HG02610 (cell line): ENCODE data around the gene LILRB1.
"Not testable (repeated sequence)": the region's sequence is repeated elsewhere in the genome, so short reads cannot be mapped to it uniquely, and the experiment has no call there.

Experiments used
- ATAC-seq: cut with Tn5 transposase; IDR thresholded peaks from one replicate; pipeline ENCODE4 v1.9.1; 2021; ENCODE audit warnings: mild to moderate bottlenecking, moderate library complexity; ENCODE audit not compliant: unreplicated experiment

Gene LILRB1

DNA sequence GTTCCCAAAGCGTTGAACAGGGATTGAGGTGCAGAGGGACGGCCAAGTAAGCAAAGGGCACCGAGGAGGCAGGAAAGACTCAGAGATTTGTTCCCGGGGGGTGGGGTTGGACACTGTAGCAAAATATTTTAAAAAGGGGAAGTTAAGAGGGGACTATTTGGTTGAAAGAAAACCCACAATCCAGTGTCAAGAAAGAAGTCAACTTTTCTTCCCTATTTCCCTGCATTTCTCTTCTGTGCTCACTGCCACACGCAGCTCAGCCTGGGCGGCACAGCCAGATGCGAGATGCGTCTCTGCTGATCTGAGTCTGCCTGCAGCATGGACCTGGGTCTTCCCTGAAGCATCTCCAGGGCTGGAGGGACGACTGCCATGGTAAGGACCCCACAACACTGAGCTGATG is at the start of gene LILRB1:
Gene LILRB1 (plus strand): TSS at position 223 of the 400 bp plus-strand sequence. CDS start 590 bp downstream, outside the sequence.
- ATAC-seq, result not testable (repeated sequence)

DNA sequence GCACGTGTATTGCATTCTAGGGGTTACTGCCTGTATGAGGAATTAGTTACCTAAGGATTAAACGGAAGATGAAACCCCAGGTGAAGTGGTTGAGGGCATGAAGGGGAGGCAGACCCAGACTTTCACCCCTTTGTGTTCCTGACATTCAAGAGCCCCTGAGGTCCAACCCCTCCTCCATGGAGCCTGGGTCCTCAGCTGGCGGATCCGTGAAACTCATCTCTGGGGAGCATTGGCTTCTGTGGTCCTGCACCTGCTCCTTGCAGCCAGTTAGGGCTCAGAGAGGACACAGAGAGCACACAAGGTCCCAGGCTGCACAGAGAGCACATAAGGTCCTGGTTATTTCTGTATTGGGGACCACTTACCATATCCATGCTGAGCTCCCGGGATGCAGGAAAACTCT is 43.9 kb upstream of the LILRB1 start:
- ATAC-seq, result no peak

DNA sequence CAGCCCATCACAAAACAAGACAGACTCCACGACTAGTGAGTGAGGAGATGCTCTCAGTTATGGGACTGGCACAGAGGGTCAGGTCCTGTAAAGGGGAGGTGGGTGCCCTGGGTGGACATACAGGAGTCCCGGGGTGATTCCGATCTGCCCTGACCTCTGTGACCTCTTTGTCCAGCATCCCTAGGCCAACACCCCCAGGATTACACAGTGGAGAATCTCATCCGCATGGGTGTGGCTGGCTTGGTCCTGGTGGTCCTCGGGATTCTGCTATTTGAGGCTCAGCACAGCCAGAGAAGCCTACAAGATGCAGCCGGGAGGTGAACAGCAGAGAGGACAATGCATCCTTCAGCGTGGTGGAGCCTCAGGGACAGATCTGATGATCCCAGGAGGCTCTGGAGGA is 43.3 kb upstream of the LILRB1 start:
- ATAC-seq, result no peak

DNA sequence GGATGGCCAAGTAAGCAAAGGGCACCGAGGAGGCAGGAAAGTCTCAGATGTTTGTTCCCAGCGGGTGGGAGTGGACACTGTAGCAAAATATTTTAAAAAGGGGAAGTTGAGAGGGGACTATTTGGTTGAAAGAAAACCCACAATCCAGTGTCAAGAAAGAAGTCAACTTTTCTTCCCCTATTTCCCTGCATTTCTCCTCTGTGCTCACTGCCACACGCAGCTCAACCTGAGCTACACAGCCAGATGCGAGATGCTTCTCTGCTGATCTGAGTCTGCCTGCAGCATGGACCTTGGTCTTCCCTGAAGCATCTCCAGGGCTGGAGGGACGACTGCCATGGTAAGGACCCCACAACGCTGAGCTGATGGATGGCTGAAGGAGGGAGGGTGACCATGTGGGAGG is 36.8 kb upstream of the LILRB1 start, which contains the start of gene LILRA1:
Gene LILRA1 (plus strand): TSS at position 188 of the 400 bp plus-strand sequence. CDS start 613 bp downstream, outside the sequence.
- not testable (repeated sequence) for ATAC-seq

DNA sequence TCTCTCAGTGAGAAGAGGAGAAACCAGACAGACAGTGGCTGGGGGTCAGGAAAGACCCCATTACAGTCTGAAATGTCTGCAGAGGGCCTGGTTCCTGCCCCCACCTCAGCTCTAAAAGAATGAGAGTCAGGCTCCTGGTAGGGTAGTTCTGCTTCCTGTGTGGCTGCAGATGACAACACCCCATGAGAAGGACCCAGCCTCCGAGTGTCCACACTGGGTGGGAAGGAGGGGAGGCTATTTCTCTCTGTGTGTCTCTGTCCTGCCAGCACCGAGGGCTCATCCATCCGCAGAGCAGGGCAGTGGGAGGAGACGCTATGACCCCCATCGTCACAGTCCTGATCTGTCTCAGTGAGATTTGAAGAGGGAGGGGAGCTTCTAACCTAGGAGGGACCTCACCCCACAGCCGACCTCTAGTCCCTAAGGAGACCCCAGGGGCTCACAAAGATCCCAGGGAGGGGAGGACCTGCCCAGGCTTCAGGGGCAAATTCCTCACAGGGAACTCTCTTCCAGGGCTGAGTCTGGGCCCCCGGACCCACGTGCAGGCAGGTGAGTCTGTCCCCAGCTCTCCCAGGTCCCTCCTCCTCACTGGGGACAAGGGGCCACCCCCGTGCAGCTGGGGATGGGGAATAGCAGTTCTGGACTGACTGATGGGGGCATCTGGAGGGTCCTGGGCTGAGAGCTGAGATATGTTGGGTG is 36.2 kb upstream of the LILRB1 start:
- ATAC-seq, result not testable (repeated sequence)

DNA sequence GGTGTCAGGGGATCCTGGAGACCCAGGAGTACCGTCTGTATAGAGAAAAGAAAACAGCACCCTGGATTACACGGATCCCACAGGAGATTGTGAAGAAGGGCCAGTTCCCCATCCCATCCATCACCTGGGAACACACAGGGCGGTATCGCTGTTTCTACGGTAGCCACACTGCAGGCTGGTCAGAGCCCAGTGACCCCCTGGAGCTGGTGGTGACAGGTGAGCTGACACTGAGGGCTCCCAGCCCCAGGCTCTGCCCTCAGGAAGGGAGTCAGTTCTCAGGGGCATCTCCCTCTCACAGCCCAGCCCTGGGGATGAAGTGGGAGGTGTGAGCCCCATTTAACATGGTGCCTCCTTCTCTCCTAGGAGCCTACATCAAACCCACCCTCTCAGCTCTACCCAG is 35.5 kb upstream of the LILRB1 start:
- ATAC-seq, result no peak

DNA sequence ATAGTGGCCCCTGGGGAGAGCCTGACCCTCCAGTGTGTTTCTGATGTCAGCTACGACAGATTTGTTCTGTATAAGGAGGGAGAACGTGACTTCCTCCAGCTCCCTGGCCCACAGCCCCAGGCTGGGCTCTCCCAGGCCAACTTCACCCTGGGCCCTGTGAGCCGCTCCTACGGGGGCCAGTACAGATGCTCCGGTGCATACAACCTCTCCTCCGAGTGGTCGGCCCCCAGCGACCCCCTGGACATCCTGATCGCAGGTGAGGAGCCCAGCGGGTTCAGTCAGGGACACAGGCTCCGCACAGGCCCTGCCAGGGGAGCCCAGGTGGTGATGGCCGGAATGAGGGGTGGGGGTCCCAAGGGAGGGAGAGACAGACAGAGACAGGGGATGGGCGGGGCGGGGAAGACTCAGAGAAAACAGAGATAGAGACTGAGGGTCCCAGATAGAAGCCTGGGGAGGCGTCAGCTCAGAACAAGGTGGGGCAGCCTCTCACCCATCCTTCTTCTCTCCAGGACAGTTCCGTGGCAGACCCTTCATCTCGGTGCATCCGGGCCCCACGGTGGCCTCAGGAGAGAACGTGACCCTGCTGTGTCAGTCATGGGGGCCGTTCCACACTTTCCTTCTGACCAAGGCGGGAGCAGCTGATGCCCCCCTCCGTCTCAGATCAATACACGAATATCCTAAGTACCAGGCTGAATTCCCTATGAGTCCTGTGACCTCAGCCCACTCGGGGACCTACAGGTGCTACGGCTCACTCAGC is 34.4 kb upstream of the LILRB1 start:
- ATAC-seq, result not testable (repeated sequence)

DNA sequence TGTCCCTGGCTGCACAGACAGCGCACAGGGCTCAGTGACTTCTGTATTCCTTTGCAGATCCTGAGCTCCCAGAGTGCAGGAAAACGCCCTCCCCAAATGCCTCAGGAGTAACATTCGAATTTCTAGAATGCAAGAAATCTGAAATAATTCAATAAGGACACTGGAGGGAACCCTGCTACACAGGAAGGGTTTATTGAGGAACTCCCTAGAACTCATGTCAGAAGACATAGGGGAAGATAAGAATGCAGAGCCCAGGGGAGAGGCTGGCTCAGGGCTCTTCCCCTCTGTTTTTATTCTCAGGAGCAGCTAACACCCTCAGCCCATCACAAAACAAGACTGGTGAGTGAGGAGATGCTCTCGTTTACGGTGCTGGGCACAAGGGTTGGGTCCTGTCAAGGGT is 30.1 kb upstream of the LILRB1 start:
- no peak for ATAC-seq

DNA sequence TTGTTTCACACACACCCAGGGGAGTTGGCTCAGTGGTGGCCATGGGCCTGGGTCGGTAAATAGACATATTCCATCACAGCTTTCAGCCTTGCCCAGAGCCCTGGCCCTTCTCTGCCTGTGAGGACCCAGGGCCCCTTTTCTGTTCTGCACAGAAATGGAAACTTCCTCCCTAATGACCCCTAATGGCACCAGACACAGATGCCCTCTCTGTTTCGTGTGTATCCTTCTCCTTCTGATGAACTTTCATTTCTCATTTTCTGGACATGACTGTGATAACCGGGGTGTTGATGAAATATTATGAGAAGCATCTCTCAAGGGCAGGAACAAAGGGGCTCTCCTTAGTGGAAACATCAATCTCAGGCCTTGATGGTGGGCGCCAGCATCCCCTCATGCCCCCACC is 24.1 kb upstream of the LILRB1 start:
- no peak for ATAC-seq

DNA sequence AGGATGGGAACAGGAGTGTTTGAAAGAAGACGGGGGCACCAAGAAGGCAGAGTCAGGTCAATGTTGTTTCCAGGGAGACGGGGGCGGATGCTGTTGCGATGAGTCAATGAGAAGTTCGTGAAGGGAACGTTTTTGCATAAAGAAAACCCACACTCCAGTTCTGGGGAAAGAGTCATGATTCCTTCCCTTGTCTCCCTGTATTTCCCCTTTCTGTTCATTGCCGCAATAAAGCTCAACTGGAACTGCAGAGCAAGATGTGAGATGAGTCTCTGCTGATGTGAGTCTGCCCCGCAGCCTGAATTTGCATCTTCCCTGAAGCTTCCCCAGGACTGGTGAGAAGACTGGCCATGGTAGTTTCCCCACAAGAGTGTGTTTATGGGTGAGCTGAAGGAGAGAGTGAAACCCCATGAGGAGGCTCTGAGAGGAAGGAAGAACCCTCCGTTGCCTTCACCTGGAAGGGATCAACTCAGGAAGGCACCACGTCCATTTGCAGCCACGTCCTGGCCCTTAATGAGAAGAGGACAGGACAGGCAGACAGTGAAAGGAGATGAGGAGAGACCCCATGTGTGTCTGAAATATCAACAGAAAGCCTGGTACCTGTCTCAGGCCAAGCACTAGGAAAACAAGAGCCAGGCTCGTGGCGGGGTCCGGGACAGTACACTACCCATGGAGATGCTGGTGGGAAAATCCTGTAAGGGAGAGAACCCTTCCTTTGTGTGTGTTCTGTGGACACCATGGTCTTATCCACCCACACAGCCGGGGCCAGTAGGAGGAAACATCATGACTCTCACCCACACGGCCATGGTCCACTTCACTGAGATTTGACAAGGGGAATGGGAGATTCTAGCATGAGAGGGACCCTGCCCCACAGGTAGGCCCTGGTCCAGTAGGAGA is 23.1 kb upstream of the LILRB1 start:
- ATAC-seq, result peak; percentile 76

DNA sequence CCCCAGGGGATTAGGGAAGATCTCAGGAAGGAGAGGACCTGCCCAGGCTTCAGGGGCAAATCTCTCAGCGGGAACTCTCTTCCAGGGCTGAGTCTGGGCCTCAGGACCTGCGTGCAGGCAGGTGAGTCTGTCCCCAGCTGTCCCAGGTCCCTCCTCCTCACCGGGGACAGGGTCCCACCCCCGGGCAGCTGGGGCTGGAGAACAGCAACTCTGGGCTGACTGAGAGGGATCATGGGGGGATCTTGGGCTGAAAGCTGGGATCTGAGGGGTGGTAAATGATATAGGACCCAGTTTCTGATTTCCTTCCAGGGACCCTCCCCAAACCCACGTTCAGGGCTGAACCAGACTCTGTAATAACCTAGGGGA is 22.5 kb upstream of the LILRB1 start:
- ATAC-seq, result no peak

DNA sequence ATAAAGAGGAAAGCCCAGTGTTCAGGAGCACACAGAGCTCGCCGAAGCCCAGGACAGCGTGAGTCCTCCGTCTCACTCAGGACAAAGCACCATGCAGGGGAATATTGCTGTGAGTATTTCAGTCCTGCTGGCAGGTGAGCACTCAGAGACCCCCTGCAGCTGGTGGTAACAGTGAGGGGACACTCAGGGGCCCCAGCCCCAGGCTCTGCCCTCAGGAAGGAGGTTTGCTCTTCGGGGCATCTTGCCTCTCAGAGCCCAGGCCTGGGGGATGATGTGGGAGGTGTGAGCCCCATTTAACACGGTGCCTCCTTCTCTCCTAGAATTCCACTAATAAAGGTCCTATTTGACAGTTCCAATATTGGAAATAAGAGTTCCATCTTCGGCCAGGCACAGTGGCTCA is 22.1 kb upstream of the LILRB1 start:
- ATAC-seq, result no peak

DNA sequence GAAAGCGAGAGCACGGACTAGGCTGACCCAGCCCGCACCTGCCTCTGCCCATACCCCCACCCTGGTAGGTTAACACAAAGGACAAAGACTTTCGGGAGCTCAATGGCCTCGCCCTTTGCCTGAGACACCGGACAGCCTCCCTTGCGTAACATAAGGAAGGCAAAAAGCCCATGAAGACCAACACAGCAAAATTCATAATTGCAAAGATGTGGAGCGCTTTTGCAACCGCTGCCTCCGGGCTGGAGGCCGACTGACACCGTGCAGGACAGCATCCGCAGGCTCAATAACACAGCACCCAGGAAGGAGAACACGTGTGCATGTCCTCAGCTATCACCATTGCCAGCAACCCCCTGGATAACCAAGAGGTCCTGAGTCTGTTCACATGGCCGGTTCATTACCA is 21.5 kb upstream of the LILRB1 start:
- ATAC-seq, result no peak

DNA sequence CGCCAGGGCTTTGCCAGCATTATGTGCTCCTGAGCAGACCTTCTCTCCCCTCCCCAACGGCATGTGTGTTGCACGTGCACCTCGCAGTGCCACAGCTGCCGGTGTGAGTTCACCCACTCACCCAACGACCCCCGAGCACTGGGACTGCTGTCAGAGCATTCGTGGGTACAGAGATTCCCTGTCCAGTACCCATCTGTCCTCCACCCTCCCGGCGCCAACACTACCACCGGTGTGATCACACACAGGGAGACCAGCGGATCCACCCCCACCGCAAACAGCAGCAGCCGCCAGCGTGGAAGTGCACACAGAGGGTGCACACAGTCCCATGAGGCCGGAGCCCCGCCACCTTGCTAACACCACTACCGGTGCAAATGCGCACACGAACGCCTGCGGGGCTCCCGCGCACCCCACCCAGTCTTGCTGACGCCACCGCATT is 20.9 kb upstream of the LILRB1 start:
- ATAC-seq, result no peak

DNA sequence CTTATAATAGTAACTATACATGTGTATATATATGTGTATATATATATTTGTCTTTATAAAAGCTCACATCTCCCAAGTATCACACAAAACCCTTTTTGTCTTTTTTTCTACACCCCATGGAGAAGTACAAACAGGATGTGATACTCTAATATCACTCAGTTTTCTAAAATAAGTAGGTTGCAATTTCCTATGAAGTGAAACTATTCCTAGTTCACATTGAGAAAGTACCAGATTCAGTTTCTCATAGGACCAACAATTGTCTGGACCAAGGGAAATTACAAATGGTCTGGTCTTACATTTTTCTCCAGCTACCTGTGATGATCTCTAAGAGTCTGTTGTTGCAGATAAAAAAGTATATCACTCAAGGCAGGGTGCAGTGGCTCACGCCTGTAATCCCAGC is 17.9 kb upstream of the LILRB1 start:
- ATAC-seq, result no peak

DNA sequence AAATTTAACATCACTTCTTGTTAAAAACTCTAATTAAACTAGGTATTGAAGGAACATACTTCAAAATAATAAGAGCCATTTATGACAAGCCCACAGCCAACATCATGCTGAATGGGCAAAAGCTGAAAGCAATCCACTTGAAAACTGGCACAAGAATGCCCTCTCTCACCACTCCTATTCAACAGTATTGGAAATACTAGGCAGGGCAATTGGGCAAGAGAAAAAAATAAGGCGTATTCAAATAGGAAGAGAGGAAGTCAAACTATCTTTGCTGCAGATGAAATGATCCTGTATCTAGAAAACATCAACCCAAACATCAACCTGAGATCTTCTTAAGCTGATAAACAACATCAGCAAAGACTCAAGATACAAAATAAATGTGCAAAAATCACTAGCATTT is 15.6 kb upstream of the LILRB1 start:
- no peak for ATAC-seq

DNA sequence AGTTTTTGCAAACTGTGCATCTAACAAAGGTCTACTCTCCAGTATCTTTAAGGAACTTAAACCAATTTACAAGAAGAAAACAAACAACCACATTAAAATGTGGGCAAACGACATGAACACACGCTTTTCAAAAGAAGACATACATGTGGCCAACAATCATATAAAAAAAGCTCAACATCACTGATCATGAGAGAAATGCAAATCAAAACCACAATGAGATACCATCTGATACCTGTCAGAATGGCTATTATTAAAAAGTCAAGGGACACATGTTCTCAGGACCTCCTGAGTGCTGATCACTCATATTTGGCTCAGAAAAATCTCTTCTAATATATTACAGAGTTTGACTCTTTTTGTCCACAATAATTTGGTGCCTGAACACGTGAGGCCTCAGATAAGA is 14.2 kb upstream of the LILRB1 start:
- no peak for ATAC-seq

DNA sequence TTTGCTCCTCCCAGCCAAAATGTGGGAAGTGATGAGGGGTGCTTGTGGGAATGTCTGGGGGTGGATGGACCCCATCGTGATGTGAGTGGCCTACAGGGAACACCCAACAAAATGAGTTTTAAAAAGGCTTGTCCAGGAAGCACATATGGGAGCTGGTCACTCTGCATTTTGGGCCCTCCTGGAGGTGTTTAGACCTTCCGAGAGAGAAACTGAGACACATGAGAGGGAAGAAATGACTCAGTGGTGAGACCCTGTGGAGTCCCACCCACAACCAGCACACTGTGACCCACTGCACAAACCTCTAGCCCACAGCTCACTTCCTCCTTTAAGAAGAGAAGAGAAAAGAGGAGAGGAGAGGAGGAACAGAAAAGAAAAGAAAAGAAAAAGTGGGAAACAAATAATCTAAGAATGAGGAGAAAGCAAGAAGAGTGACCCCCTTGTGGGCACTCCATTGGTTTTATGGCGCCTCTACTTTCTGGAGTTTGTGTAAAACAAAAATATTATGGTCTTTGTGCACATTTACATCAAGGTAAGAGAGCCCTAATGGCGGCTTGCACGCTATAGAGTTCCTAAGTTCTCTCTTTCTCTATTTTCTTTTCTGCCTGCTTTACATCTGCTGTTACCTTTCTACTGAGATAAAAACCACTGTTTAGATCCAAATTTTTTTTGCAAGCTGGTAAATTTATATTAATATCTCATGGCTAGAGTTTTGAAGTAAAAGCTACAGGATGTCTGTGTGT is 13.3 kb upstream of the LILRB1 start:
- ATAC-seq, result peak; percentile 91

DNA sequence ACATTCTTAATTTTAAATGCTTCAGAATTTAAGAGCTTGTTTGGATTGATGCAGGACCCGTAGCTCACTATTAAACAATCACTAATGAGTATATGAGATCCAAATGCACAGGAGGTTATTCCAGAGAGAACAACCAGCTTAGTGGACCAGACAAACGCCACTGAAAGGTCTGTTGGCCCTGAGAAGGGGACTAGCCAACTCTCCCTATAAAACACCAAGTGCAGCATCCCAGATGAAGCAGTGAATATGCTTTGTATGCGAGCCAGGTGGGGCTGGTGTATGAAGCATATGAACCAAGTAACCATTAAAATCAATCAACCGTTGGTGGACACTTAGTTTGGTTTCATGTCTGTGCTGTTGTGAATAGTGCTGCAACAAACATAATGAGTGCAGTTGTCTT is 9.8 kb upstream of the LILRB1 start:
- no peak for ATAC-seq

DNA sequence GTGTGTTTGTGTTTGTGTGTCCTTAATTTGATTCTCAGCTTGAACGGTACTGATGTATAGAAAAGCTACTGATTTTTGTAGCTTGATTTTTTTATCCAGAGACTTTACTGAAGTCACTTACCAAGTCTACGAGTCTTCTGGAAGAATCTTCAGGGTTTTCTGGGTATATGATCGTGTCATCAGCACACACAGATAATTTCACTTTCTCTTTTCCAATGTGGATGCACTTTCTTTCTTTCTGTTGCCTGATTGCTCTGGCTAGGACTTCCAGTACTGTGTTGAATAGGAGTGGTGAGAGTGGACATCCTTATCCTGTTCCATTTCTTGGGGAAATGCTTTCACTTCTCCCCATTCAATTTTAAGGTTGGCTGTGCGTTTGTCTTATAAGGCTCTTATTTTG is 7.9 kb upstream of the LILRB1 start:
- no peak for ATAC-seq

DNA sequence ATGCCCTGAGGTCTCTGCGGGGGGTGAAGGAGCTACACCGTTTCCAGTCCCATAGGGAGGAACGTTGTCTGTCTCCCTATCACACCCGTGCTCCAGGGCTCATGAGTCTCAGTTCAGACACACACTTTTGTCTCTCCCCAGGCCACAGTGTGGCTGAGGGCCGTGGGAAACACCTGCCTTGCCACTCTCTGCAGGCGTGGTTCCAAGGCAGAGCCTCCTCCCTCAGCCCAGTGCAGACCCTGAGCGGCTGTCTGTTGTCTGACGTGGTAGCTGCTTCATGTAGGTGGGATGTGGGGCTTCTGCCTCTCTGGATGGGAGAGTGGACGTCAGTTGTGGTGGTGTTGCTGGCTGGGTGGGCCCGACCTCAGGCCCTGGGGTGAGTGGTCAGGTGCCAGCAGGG is 6.0 kb upstream of the LILRB1 start:
- peak; percentile 33 for ATAC-seq
